Gastrocnemius medialis (tissue), 4 donors: ENCODE results near the gene GPATCH8.

Source experiments
- POLR2A ChIP-seq, 2 donors: fragments of 450-650 bp; IDR thresholded peaks; one replicate each; pipeline ENCODE4 v1.6.1; 2017; ENCODE audit warnings: antibody characterized with exemption in 2 of 2, mild to moderate bottlenecking in 2 of 2, moderate library complexity in 2 of 2
- TF ChIP-seq, protein P1 (sequence below), 5 experiments: fragments of 450-650 bp in 3 of 5; fragments of 200-600 bp in 2 of 5; sonication (generic) in 2 of 5; IDR thresholded peaks in 4 of 5; conservative IDR thresholded peaks in 1 of 5; 1 replicate in 4 of 5; 2 replicates in 1 of 5; pipeline ENCODE4 v1.5.1; 2016 to 2019; ENCODE audit warnings: antibody characterized with exemption in 5 of 5, mild to moderate bottlenecking in 3 of 5, moderate library complexity in 3 of 5

DNA sequence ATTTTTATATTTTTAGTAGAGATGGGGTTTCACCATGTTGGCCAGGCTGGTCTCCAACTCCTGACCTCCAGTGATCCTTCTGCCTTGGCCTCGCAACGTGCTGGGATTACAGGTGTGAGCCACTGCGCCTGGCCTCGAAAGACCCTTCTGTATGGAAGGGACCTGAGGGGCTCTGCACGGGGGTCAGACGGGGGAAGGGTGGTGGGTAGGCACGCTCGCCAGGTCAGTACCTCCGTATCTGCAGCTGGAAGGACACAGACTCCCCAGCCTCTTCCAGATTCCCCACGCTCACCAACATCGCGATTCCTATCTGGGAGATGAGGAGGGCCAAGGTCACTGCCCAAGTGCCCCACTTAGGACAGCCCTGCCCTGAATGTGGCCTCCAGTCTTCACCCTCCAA, 126.4 kb downstream of the GPATCH8 start:
- TF ChIP-seq, protein P1, sequence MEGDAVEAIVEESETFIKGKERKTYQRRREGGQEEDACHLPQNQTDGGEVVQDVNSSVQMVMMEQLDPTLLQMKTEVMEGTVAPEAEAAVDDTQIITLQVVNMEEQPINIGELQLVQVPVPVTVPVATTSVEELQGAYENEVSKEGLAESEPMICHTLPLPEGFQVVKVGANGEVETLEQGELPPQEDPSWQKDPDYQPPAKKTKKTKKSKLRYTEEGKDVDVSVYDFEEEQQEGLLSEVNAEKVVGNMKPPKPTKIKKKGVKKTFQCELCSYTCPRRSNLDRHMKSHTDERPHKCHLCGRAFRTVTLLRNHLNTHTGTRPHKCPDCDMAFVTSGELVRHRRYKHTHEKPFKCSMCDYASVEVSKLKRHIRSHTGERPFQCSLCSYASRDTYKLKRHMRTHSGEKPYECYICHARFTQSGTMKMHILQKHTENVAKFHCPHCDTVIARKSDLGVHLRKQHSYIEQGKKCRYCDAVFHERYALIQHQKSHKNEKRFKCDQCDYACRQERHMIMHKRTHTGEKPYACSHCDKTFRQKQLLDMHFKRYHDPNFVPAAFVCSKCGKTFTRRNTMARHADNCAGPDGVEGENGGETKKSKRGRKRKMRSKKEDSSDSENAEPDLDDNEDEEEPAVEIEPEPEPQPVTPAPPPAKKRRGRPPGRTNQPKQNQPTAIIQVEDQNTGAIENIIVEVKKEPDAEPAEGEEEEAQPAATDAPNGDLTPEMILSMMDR (IDR thresholded peaks at IDR 0.05 in 4 of 5, conservative IDR thresholded peaks at IDR 0.05 in 1 of 5), result no peak
- no peak for TF ChIP-seq POLR2A (IDR thresholded peaks at IDR 0.05)
